ENCODE measurements around the gene AOPEP.

GRCh38 chr9:95071925-95072324 is 345.4 kb downstream of the AOPEP start:
- TF ChIP-seq ZNF670 (tag by site-specific recombination; IDR thresholded peaks at IDR 0.05; ENCODE audit: low read depth) (no peak), ZNF623 (tag by site-specific recombination; IDR thresholded peaks at IDR 0.05) (no peak), ZNF16 (tag by site-specific recombination; IDR thresholded peaks at IDR 0.05; ENCODE audit: low read depth) (no peak), CTCF (tag by site-specific recombination; IDR thresholded peaks at IDR 0.05) (no peak), ZNF596 (tag by site-specific recombination; IDR thresholded peaks at IDR 0.05) (no peak), ZNF677 (tag by site-specific recombination; IDR thresholded peaks at IDR 0.05) (no peak), ZNF112 (tag by site-specific recombination; IDR thresholded peaks at IDR 0.05) (no peak), ZNF776 (tag by site-specific recombination; IDR thresholded peaks at IDR 0.05; ENCODE audit: borderline replicate concordance) (no peak), ZNF280D (tag by site-specific recombination; IDR thresholded peaks at IDR 0.05) (no peak), ZNF561 (tag by site-specific recombination; IDR thresholded peaks at IDR 0.05; ENCODE audit: borderline replicate concordance) (no peak), ZNF174 (tag by site-specific recombination; IDR thresholded peaks at IDR 0.05) (no peak), ZNF350 (tag by site-specific recombination; IDR thresholded peaks at IDR 0.05) (no peak), KLF10 (tag by site-specific recombination; IDR thresholded peaks at IDR 0.05) (no peak)

All from HEK293 (cell line).